Natural killer cell (primary cell): Measurements from ENCODE around the gene RNF157. TPM values are rescaled to one million over a fixed set of nuclear protein-coding genes. Genes with fewer than 3 reads are reported as not detected.

Source experiments
- ATAC-seq, 3 donors: fragments of 150-1000 bp in 2 of 3; fragments of 200-7000 bp in 1 of 3; cut with Tn5 transposase; 1 replicate in 1 of 3; 2 replicates in 2 of 3; pipeline ENCODE4 v1.10.0; 2021; ENCODE audit warnings: mild to moderate bottlenecking in 2 of 3, moderate library complexity in 2 of 3
- DNase-seq, 2 donors: peaks; one replicate each; pipeline versions ENCODE4 v3.0.0 to v3.0.0-alpha.2; 2013 to 2021; ENCODE audit warnings: mixed read lengths in 1 of 2
- H3K27ac ChIP-seq: one replicate; pipeline ENCODE4 v1.5.1; 2013; ENCODE audit warnings: mild to moderate bottlenecking, low read length
- H3K27me3 ChIP-seq: one replicate; pipeline ENCODE4 v1.6.1; 2013; ENCODE audit warnings: low read length; ENCODE audit not compliant: control insufficient read depth, insufficient read depth
- H3K36me3 ChIP-seq: one replicate; pipeline ENCODE4 v1.6.1; 2013; ENCODE audit warnings: low read length; ENCODE audit not compliant: control insufficient read depth, insufficient read depth
- H3K4me1 ChIP-seq: one replicate; pipeline ENCODE4 v1.6.1; 2013; ENCODE audit warnings: low read length; ENCODE audit not compliant: control insufficient read depth, insufficient read depth
- H3K4me3 ChIP-seq: one replicate; pipeline ENCODE4 v1.5.1; 2013; ENCODE audit warnings: low read length
- H3K9me3 ChIP-seq: one replicate; pipeline ENCODE4 v1.6.1; 2013; ENCODE audit warnings: low read length; ENCODE audit not compliant: control insufficient read depth, insufficient read depth
- H3K27ac Mint-ChIP-seq, 2 donors: one replicate each; pipeline ENCODE4 v1.8.0; 2022; ENCODE audit warnings: mild to moderate bottlenecking in 2 of 2, mixed read lengths in 2 of 2, moderate library complexity in 1 of 2
- H3K27me3 Mint-ChIP-seq, 2 donors: one replicate each; pipeline ENCODE4 v1.8.0; 2022; ENCODE audit warnings: low read depth in 2 of 2, mixed read lengths in 2 of 2
- H3K36me3 Mint-ChIP-seq: one replicate; pipeline ENCODE4 v1.8.0; 2022; ENCODE audit warnings: mixed read lengths
- H3K4me1 Mint-ChIP-seq, 2 donors: one replicate each; pipeline ENCODE4 v1.8.0; 2022; ENCODE audit warnings: mixed read lengths in 2 of 2
- H3K4me3 Mint-ChIP-seq: one replicate; pipeline ENCODE4 v1.8.0; 2022; ENCODE audit warnings: mild to moderate bottlenecking, moderate library complexity, mixed read lengths
- H3K9me3 Mint-ChIP-seq, 2 donors: one replicate each; pipeline ENCODE4 v1.8.0; 2022; ENCODE audit warnings: mixed read lengths in 2 of 2
- WGBS: methylation state at CpG from one replicate; pipeline ENCODE4 v1.1.7; 2013; ENCODE audit warnings: missing lambda C conversion rate; ENCODE audit not compliant: insufficient coverage; 5-methylcytosine and 5-hydroxymethylcytosine counted together
- intact Hi-C: fragments of 100-400 bp; cut with micrococcal nuclease; formaldehyde crosslinking; loops from one replicate; pipeline ENCODE4 v1.14.2; 2022
- total RNA-seq, 4 donors: library from RNA; stranded (reverse); fragments of 120-200 nt in 1 of 4; gene quantifications; one replicate each; pipeline versions ENCODE4 v1.2.3 to v1.2.4, GENCODE V29; 2013 to 2022
- TF ChIP-seq, protein P1 (sequence below): fragments of 200-600 bp; IDR thresholded peaks from one replicate; pipeline ENCODE4 v1.8.0; 2022; ENCODE audit warnings: antibody characterized with exemption

RNF157 gene
- total RNA-seq, 3 donors from 2014 or later (not counting 1 experiment from before 2014, with no cell fraction given): 4.9 to 9.1 (median 8.5) TPM

GRCh38 chr17:76124582-76125390 is 115.5 kb downstream of the RNF157 start:
- no peaks in the 10 kb centered on the region for H3K36me3 ChIP-seq
- ATAC-seq: no peak
- no peaks in the 10 kb centered on the region for H3K9me3 Mint-ChIP-seq
- H3K4me1 Mint-ChIP-seq: peaks cover 0 to 19% of the 10 kb centered on the region in 2 donors
- H3K4me3 Mint-ChIP-seq: no peak overlapping the region
- intact Hi-C loops: no loop called here
- no peaks in the 10 kb centered on the region for H3K27me3 ChIP-seq
- no peak overlapping the region for H3K27ac ChIP-seq
- H3K4me3 ChIP-seq: no peak overlapping the region
- H3K9me3 ChIP-seq: no peaks in the 10 kb centered on the region
- 94% methylated on average over 21 of the region's 22 CpGs for WGBS
- no peak overlapping the region for H3K27ac Mint-ChIP-seq
- no peak for DNase-seq
- no peaks in the 10 kb centered on the region for H3K27me3 Mint-ChIP-seq
- H3K4me1 ChIP-seq: peaks cover 14% of the 10 kb centered on the region
- no peaks in the 10 kb centered on the region for H3K36me3 Mint-ChIP-seq
- TF ChIP-seq, protein P1, sequence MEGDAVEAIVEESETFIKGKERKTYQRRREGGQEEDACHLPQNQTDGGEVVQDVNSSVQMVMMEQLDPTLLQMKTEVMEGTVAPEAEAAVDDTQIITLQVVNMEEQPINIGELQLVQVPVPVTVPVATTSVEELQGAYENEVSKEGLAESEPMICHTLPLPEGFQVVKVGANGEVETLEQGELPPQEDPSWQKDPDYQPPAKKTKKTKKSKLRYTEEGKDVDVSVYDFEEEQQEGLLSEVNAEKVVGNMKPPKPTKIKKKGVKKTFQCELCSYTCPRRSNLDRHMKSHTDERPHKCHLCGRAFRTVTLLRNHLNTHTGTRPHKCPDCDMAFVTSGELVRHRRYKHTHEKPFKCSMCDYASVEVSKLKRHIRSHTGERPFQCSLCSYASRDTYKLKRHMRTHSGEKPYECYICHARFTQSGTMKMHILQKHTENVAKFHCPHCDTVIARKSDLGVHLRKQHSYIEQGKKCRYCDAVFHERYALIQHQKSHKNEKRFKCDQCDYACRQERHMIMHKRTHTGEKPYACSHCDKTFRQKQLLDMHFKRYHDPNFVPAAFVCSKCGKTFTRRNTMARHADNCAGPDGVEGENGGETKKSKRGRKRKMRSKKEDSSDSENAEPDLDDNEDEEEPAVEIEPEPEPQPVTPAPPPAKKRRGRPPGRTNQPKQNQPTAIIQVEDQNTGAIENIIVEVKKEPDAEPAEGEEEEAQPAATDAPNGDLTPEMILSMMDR: no peak

DNA sequence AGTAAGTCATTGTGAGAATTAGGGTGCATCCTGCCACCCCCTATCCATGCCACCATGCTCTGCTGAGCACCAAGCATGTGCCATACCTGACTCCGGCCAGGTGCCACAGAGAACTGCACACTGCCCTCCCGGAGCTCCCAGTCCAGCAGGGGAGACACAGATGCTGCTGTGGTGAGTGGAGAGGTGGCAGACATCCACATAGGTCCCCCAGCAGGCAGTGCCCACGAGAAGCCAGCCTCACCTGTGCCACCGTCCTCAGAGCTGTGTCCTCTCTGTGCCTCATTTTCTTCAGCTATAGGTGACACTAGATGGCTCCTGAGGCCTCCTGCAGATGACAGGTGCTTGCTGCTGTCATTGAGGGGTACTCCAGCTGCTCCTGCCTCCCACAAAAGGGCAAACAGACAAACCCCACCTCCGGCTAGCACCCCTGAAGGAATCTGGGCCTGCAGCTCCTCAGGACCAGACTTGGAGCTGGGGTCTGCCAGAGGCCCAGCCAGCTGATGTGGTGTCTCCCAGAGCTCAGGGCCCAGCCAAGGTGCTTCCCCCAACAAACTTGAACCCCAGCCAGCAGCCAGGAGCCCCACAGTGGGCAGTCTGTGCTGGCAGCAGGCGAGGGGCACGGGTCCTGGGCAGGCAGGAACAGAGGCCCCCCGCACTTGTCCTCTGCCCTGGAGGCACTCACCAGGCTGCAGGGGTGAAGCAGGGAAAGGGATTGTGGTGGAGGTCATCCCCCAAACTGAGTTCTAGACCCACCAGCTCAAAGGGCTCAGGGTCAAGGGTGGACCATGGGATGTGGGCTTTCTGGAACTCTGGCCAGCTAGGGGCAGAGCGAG is 116.3 kb downstream of the RNF157 start:
- no peak for ATAC-seq
- no peaks in the 10 kb centered on the region for H3K9me3 Mint-ChIP-seq
- no peak overlapping the region for H3K27ac ChIP-seq
- no peaks in the 10 kb centered on the region for H3K27me3 Mint-ChIP-seq
- DNase-seq: peak in 1 of 2 donors; percentile 35
- peak overlapping the region; percentile 31 for H3K4me3 Mint-ChIP-seq
- H3K9me3 ChIP-seq: no peaks in the 10 kb centered on the region
- H3K27ac Mint-ChIP-seq: no peak overlapping the region
- TF ChIP-seq, protein P1: no peak
- H3K4me3 ChIP-seq: no peak overlapping the region
- H3K36me3 Mint-ChIP-seq: no peaks in the 10 kb centered on the region
- WGBS: 72% methylated on average over 9 of the region's 9 CpGs
- no peaks in the 10 kb centered on the region for H3K36me3 ChIP-seq
- intact Hi-C loops: no loop called here
- peaks cover 14% of the 10 kb centered on the region for H3K4me1 ChIP-seq
- peaks cover 0 to 19% of the 10 kb centered on the region in 2 donors for H3K4me1 Mint-ChIP-seq
- no peaks in the 10 kb centered on the region for H3K27me3 ChIP-seq

DNA sequence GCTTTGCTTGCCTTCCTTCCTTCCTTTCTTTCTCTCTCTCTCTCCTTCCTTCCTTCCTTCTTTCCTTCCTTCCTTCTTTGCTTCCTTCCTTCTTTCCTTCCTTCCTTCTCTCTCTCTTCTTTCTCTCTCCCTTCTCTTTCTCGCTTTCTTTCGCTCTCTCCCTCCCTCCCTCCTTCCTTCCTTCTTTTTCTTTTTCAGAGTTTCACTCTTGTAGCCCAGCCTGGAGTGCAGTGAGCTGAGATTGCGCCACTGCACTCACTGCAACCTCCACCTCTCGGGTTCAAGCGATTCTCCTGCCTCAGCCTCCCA is 117.1 kb downstream of the RNF157 start:
- Histone ChIP-seq H3K27me3 (no peaks in the 10 kb centered on the region), H3K4me3 (no peak overlapping the region), H3K9me3 (no peaks in the 10 kb centered on the region), H3K36me3 (no peaks in the 10 kb centered on the region), H3K4me1 (peaks cover 14% of the 10 kb centered on the region), H3K27ac (no peak overlapping the region)
- peak overlapping the region; percentile 47 for H3K4me3 Mint-ChIP-seq
- DNase-seq (no peak), ATAC-seq (no peak)
- no peaks in the 10 kb centered on the region for H3K27me3 Mint-ChIP-seq
- H3K27ac Mint-ChIP-seq: peak overlapping the region in 1 of 2 donors; percentile 79
- intact Hi-C loops: no loop called here
- TF ChIP-seq, protein P1: no peak
- H3K36me3 Mint-ChIP-seq: no peaks in the 10 kb centered on the region
- H3K9me3 Mint-ChIP-seq: no peaks in the 10 kb centered on the region
- peaks cover 0 to 19% of the 10 kb centered on the region in 2 donors for H3K4me1 Mint-ChIP-seq
- 72% methylated on average over 5 of the region's 5 CpGs for WGBS
